ENCODE measurements around the gene KLHDC8A.

The KLHDC8A gene

DNA sequence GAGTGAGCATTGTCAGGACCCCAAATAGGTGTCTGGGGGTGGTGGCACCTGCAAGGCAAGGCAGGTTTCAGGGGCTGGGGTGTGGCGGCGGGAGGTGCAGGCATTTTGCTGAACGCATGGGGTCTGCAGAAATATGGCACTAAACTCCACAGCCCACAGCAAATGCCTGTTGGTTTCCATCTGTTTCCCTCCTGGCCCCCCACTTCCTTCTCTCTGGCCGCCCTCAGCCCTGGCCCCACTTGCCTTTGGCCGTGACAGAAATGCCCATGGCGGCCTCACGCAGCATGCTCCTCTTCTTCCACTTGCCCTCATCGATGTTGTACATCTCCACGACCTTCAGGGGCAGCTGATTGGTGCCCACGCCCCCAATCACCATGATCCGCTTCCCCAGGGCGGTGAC, 13.7 kb downstream of the KLHDC8A start:
- TF ChIP-seq, protein P1, sequence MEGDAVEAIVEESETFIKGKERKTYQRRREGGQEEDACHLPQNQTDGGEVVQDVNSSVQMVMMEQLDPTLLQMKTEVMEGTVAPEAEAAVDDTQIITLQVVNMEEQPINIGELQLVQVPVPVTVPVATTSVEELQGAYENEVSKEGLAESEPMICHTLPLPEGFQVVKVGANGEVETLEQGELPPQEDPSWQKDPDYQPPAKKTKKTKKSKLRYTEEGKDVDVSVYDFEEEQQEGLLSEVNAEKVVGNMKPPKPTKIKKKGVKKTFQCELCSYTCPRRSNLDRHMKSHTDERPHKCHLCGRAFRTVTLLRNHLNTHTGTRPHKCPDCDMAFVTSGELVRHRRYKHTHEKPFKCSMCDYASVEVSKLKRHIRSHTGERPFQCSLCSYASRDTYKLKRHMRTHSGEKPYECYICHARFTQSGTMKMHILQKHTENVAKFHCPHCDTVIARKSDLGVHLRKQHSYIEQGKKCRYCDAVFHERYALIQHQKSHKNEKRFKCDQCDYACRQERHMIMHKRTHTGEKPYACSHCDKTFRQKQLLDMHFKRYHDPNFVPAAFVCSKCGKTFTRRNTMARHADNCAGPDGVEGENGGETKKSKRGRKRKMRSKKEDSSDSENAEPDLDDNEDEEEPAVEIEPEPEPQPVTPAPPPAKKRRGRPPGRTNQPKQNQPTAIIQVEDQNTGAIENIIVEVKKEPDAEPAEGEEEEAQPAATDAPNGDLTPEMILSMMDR (IDR thresholded peaks at IDR 0.05; ENCODE audit: low read depth, low read length), result no peak
- H3K4me3 ChIP-seq (ENCODE audit: low read depth, low read length), result no peak overlapping the region

DNA sequence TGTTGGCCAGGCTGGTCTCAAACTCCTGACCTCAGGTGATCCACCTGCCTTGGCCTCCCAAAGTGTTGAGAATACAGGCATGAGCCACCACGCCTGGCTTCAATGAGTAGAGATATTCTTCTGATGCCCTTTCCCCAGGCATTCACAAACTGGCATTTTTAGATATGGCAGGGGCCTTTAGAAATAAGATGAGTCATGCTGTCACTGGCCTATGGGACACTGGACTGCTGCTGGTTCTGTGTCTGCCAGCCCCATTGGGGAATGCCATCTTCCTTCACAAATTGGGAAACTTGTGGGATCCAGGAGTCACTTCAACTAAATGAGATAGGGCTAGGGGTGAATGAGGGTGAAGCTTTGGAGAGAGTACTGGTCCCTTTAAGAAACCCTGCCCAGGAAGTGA, 16.0 kb downstream of the KLHDC8A start:
- TF ChIP-seq, protein P1 (IDR thresholded peaks at IDR 0.05; ENCODE audit: low read depth, low read length), result no peak
- H3K4me3 ChIP-seq (ENCODE audit: low read depth, low read length), result no peak overlapping the region

DNA sequence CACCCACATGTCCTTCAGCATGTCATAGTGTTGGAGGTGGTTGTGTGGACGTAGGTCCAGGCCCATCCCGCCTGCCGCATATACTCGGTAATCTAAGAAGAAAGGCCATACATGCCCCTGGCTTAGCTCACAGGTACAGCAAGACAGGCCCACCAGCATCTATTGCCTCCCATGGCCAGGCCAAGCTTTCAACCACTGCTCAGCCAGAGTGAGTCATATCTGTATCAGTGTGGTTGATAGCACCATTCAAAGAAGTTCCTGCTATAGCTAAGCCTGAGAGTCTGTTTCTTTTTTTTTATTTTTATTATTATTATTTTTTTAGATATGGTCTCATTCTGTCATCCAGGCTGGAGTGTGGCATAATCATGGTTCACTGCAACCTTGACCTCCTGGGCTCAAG, 17.0 kb downstream of the KLHDC8A start:
- no peak overlapping the region for H3K4me3 ChIP-seq (ENCODE audit: low read depth, low read length)
- TF ChIP-seq, protein P1 (IDR thresholded peaks at IDR 0.05; ENCODE audit: low read depth, low read length), result no peak

DNA sequence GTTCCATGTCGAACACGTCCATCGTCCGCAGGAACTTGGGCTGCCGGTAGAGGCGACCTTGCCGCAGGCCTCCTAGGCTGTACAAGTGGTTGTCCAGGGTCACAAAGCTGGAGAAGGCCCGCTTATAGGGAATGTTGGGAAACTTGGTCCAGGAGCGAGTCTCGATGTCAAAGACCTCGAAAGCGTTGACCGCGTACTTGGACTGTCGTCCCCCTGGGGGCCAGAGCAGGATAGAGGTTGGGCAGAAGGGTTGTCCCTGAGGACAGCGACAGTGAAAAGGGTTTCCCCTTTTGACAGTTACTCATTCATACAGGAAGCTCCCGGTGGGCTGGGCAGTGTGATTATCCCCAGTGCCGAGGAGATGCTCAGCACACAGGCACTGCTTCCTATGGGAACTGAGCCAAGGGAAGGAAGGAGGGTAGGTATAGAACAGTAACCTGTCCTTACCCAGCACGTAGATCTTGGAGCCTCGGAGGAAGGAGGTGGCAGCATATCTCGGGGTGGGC, 17.5 kb downstream of the KLHDC8A start:
- TF ChIP-seq, protein P1 (IDR thresholded peaks at IDR 0.05; ENCODE audit: low read depth, low read length), result no peak
- no peak overlapping the region for H3K4me3 ChIP-seq (ENCODE audit: low read depth, low read length)

DNA sequence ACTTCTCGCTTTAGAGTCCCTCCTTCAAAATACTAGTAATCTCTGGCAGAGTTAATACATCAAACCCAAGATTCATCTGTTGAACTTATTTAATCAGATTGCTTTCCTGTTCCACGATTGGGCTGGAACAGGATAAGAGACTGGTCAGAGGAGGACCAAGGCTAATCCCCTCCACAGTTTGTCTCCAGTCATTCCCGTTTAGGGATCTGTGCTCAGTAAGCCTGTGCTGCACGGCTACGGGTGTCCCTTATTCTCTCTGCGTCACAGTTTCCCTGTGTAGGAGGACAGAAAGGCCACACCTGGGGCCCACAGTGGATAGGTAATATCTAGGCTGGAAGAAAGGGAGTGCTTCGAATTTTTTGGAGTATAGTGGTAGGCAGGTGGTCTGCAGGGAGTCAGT, 18.7 kb downstream of the KLHDC8A start:
- TF ChIP-seq, protein P1 (IDR thresholded peaks at IDR 0.05; ENCODE audit: low read depth, low read length), result no peak
- H3K4me3 ChIP-seq (ENCODE audit: low read depth, low read length), result no peak overlapping the region

DNA sequence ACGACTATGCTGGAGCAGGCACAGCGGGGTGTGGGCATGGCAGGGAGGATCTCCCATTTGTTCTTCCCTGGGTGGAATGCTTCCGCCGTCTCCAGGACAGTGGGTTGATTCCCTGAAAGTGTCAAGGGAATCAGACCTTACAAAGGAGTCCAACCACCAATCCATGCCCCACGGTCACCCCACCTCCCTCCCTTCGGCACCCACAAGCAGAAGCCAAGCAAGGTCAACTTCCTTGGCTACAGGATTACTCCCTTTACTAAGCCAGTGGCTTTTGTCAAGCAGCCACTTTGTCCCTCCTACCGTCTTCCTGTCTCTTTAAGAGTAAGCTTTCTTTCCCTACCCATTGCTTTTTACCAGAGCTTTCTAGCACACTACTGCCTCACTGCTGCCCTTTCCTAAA, 19.2 kb downstream of the KLHDC8A start:
- H3K4me3 ChIP-seq (ENCODE audit: low read depth, low read length), result no peak overlapping the region
- TF ChIP-seq, protein P1 (IDR thresholded peaks at IDR 0.05; ENCODE audit: low read depth, low read length), result no peak

GRCh38 chr1:205335692-205336091, 21.0 kb downstream of the KLHDC8A start:
- H3K4me3 ChIP-seq (ENCODE audit: low read depth, low read length), result no peak overlapping the region
- TF ChIP-seq, protein P1 (IDR thresholded peaks at IDR 0.05; ENCODE audit: low read depth, low read length), result peak; percentile 98

Measured in WI38 (cell line).